OCI-LY7 (cell line): ENCODE results near the gene MARK4. TPM values are rescaled to one million over a fixed set of nuclear protein-coding genes. Genes with fewer than 3 reads are reported as not detected.

Source experiments
- BruUV-seq: library from RNA; stranded (reverse); fragments of 400-500 nt; replicated peaks from 2 replicates; lab custom pipeline; 2021; lab: Mats Ljungman, UMichigan
- CTCF ChIA-PET: fragments of 300-600 bp; sonication (Branson Sonifier 250); formaldehyde crosslinking; loops from one replicate; lab custom pipeline; 2022; ENCODE audit warnings: antibody characterized with exemption; ENCODE audit not compliant: unreplicated experiment; lab: Charles Lee
- POLR2A ChIA-PET: fragments of 300-600 bp; sonication (Branson Sonifier 250); formaldehyde crosslinking; loops from one replicate; lab custom pipeline; 2022; ENCODE audit warnings: antibody characterized with exemption; lab: Charles Lee
- DNase-seq: peaks from one replicate; pipeline ENCODE4 v3.0.0-alpha.2; 2015; ENCODE audit warnings: low spot score
- H2AFZ ChIP-seq: fragments of 200-600 bp; sonication (generic), shearing (Covaris generic); 2 replicates; pipeline ENCODE4 v1.6.1; 2014; ENCODE audit warnings: mild to moderate bottlenecking, antibody characterized with exemption, low read length, moderate library complexity
- H3K27ac ChIP-seq: fragments of 200-600 bp; sonication (generic); 2 replicates; pipeline ENCODE4 v1.5.1; 2014; ENCODE audit warnings: mixed run types, low read depth, mild to moderate bottlenecking, moderate library complexity, low read length, inconsistent platforms; ENCODE audit not compliant: poor library complexity, severe bottlenecking
- H3K36me3 ChIP-seq: fragments of 200-600 bp; sonication (generic); 2 replicates; pipeline ENCODE4 v1.6.1; 2014; ENCODE audit warnings: mild to moderate bottlenecking, antibody characterized with exemption, low read length, moderate library complexity, mixed read lengths; ENCODE audit not compliant: insufficient read depth
- H3K4me1 ChIP-seq: fragments of 200-600 bp; sonication (generic); 2 replicates; pipeline ENCODE4 v1.5.1; 2014; ENCODE audit warnings: mild to moderate bottlenecking, low read length; ENCODE audit not compliant: insufficient read depth, poor library complexity, severe bottlenecking
- H3K4me2 ChIP-seq: fragments of 200-600 bp; sonication (generic); 2 replicates; pipeline ENCODE4 v1.6.1; 2014; ENCODE audit warnings: mild to moderate bottlenecking, low read length
- H3K4me3 ChIP-seq: fragments of 200-600 bp; sonication (generic); 2 replicates; pipeline ENCODE4 v1.5.1; 2014; ENCODE audit warnings: mild to moderate bottlenecking, low read depth, low read length; ENCODE audit not compliant: poor library complexity, severe bottlenecking
- H3K79me2 ChIP-seq: fragments of 200-600 bp; sonication (generic); 2 replicates; pipeline ENCODE4 v1.6.1; 2016; ENCODE audit warnings: low read depth, mild to moderate bottlenecking, low read length, moderate library complexity, mixed read lengths; ENCODE audit not compliant: insufficient read depth
- H3K9me2 ChIP-seq: fragments of 200-600 bp; sonication (generic); 2 replicates; pipeline ENCODE4 v1.6.1; 2016; ENCODE audit warnings: mild to moderate bottlenecking, low read length, mixed read lengths; ENCODE audit not compliant: insufficient read depth
- H3K9me3 ChIP-seq: fragments of 200-600 bp; sonication (generic); 2 replicates; pipeline ENCODE4 v1.6.1; 2014; ENCODE audit warnings: mild to moderate bottlenecking, mixed run types, low read length, mixed read lengths
- H4K20me1 ChIP-seq: fragments of 200-600 bp; sonication (generic); 2 replicates; pipeline ENCODE4 v1.6.1; 2014; ENCODE audit warnings: mild to moderate bottlenecking, antibody characterized with exemption, low read length, moderate library complexity, mixed read lengths; ENCODE audit not compliant: insufficient read depth
- CTCF ChIP-seq: fragments of 200-600 bp; sonication (generic); conservative IDR thresholded peaks from 2 replicates; pipeline ENCODE4 v1.5.1; 2014; ENCODE audit warnings: mild to moderate bottlenecking, antibody characterized with exemption, low read length, moderate library complexity, mixed read lengths
- EZH2phosphoT487 ChIP-seq: fragments of 200-600 bp; sonication (generic); IDR thresholded peaks from 2 replicates; pipeline ENCODE4 v1.6.1; 2018; ENCODE audit warnings: low read depth, borderline replicate concordance, mild to moderate bottlenecking, mixed run types, antibody characterized with exemption, low read length, moderate library complexity, mixed read lengths
- intact Hi-C: fragments of 100-400 bp; cut with micrococcal nuclease; formaldehyde crosslinking; loops from one replicate; pipeline ENCODE4 v1.10.0; 2022; ENCODE audit not compliant: unreplicated experiment
- total RNA-seq, 2 experiments: library from RNA; depleted of rRNA in 1 of 2; stranded (reverse); fragments of >200 nt in 1 of 2; shearing (Covaris generic) in 1 of 2; gene quantifications; 2 replicates each; pipeline ENCODE4 v1.2.3, GENCODE V29; 2014 to 2022

MARK4 gene
- total RNA-seq, 2 experiments from 2014 or later = 14.2 to 24.5 TPM

DNA sequence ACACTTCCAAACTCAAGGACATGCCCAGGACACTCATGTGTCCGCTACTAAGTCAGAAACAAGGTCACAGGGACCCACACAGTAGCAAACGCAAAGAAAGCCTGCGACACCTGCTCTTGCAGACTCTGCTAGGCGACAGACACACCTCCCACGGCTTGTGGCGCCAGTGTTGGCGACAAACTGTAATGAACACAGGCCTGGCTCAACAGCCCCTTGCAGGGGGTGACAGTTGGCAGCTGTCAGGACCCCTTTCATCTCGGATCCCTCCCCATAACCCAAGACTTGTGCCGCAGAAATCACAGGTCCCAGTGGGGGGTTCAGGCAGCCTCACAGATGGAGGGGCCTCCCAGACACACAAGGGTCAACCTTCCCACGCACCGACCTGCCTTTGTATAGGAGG lies 71.2 kb downstream of the MARK4 start:
- Histone ChIP-seq H3K79me2 (no peaks in the 10 kb centered on the region), H3K36me3 (no peaks in the 10 kb centered on the region), H3K4me1 (peaks cover 10% of the 10 kb centered on the region), H3K4me3 (no peak overlapping the region), H4K20me1 (no peaks in the 10 kb centered on the region), H3K9me3 (no peaks in the 10 kb centered on the region), H3K9me2 (no peaks in the 10 kb centered on the region), H3K4me2 (no peak overlapping the region), H2AFZ (no peak overlapping the region), H3K27ac (no peak overlapping the region)
- ChIA-PET CTCF (no interaction called here), POLR2A (no interaction called here)
- no peak for DNase-seq
- no peak for TF ChIP-seq EZH2phosphoT487
- TF ChIP-seq CTCF = no peak
- intact Hi-C loops = no loop called here
- BruUV-seq = no TSS peak

GRCh38 chr19:45322744-45323281 lies 71.7 kb downstream of the MARK4 start, which contains the start of gene CKM:
TSS of gene CKM (minus strand) at chr19:45322875. CDS start at chr19:45319713, 3,162 bp downstream.
- H2AFZ ChIP-seq = no peak within 1 kb of the TSS
- H3K27ac ChIP-seq = no peak within 1 kb of the TSS
- POLR2A ChIA-PET = no interaction called here
- intact Hi-C loops = no loop called here
- TF ChIP-seq EZH2phosphoT487 (no peak), CTCF (no peak)
- H3K4me3 ChIP-seq = no peak within 1 kb of the TSS
- no peak within 1 kb of the TSS for H3K4me2 ChIP-seq
- H3K79me2 ChIP-seq = no peaks in the 10 kb centered on the region
- peaks cover 10% of the 10 kb centered on the region for H3K4me1 ChIP-seq
- no peaks in the 10 kb centered on the region for H3K36me3 ChIP-seq
- DNase-seq = no peak
- CTCF ChIA-PET = no interaction called here
- H3K9me2 ChIP-seq = no peaks in the 10 kb centered on the region
- no peaks in the 10 kb centered on the region for H4K20me1 ChIP-seq
- BruUV-seq = no TSS peak
- no peaks in the 10 kb centered on the region for H3K9me3 ChIP-seq

DNA sequence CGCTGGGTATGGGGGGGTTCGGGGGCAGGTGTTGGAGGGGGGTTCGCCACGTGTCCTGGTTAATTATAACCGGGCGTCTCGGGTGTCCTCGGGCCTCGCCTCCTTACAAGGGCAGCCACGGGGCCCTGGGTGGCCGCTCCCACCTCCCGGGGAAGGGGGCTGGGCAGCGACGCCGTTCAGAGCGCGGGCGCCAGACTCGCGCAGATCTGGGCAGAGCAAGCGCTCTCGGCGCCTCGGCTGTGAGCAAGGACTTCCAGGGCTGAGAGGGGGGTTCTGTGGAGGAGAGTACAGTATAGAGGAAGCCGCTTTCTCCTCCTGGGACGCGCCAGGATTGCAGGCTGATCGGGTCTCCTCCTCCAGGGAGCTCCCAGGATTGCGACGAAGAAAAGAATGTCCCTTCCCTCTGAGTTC lies 72.6 kb downstream of the MARK4 start:
- H2AFZ ChIP-seq = no peak overlapping the region
- H3K9me3 ChIP-seq = no peaks in the 10 kb centered on the region
- intact Hi-C loops = no loop called here
- ChIA-PET CTCF (no interaction called here), POLR2A (no interaction called here)
- no peaks in the 10 kb centered on the region for H3K36me3 ChIP-seq
- BruUV-seq = no TSS peak
- no peak overlapping the region for H3K27ac ChIP-seq
- no peak for DNase-seq
- H3K9me2 ChIP-seq = no peaks in the 10 kb centered on the region
- TF ChIP-seq EZH2phosphoT487 = no peak
- no peak for TF ChIP-seq CTCF
- H4K20me1 ChIP-seq = no peaks in the 10 kb centered on the region
- no peaks in the 10 kb centered on the region for H3K79me2 ChIP-seq
- no peak overlapping the region for H3K4me2 ChIP-seq
- peaks cover 10% of the 10 kb centered on the region for H3K4me1 ChIP-seq
- no peak overlapping the region for H3K4me3 ChIP-seq
